Ureter (tissue), 1 donor: Measurements from ENCODE around the gene ENOX1. TPM values are rescaled to one million over a fixed set of nuclear protein-coding genes. Genes with fewer than 3 reads are reported as not detected.

Experiments used
- DNase-seq: peaks from one replicate; pipeline ENCODE4 v3.0.0-alpha.2; 2020; ENCODE audit warnings: low spot score
- total RNA-seq: library from RNA; stranded (reverse); gene quantifications from one replicate; pipeline ENCODE4 v1.2.4, GENCODE V29; 2023
- donor health status: DM: yes; HTN: yes; CAD: no.

The ENOX1 gene
- total RNA-seq, 1 donor from 2014 or later, result 7.1 TPM

DNA sequence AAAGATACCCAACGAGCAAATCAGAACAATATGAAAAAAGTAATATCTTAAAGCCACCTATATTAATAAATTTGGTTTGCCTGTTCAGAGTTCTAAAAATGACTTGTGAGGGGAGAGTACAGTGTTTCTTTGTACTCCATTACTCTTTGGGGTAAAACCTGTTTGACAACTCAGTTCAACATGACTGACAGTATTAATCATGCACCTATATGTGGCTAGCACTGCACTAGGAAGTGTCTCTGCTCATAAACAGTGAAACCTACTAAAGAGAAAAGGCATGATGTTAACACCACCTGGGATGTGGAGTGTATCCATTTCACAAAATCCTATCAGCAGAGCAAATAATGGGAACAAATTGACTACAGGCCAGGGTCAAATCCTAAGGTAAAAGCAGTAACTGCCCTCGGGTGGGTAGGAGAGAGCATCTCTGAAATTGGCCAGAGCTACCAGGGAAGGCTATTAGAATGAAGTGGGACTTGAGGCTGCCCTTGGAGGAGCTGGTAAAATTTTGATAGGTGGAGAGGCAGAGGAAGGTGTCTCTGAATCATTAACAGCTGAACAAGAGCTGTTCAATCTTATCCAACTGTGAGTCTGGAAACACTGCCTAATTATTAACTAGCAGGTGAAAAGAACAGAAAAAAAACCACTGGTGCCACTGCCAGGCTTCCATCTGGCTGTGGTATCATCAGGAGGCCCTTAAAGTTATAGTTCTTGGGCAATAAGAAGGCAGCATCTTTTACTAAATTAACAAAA lies 398.3 kb downstream of the ENOX1 start:
- no peak for DNase-seq

DNA sequence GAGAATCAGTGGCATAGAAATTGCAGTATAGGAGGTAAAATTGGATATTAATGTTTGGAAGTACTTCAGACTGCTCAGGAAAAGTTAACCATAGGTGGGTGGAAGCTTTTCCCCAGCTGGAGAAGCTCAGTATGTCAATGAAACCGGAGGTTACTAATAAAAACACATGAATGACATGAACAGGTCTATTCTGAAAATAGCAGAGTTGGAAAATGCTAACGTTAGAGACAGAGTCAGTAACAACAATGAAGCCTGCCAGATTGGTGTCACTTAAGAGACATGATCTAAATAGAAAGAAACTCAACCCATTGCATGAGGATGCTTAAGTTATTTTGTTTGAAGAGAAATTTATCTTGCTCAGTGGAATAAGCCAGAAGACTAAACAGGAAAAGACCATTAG lies 398.9 kb downstream of the ENOX1 start:
- DNase-seq, result no peak

DNA sequence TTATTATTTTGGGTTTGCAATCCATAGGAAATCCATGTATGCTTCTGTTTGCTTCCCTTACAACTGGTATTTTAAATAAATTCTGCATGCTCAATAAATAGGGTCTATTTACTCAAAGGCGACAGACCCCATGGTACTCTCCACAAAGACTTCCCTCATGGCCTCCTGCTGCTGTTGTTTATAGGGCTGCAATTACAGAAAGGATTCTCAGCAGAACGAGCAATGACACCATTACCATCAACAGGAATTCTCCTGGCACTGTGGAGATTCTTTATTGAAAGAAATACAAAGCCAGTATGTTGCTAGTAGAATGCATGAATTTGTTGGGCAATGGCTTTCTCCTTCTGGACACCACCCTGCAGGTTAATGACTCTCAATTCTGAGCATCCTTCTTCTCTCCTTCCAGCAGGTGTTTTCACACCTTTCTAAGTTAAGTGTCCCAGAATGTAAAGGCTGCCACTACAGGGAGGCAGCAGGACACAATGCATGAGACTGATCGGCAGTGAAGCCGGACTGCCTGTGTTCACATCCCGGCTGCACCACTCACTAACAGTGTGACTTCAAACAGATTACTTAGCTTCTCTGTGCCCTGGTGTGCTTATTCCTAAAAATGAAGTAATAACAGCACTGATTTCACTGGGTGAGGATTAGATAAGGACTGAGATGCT lies 403.1 kb downstream of the ENOX1 start:
- no peak for DNase-seq

DNA sequence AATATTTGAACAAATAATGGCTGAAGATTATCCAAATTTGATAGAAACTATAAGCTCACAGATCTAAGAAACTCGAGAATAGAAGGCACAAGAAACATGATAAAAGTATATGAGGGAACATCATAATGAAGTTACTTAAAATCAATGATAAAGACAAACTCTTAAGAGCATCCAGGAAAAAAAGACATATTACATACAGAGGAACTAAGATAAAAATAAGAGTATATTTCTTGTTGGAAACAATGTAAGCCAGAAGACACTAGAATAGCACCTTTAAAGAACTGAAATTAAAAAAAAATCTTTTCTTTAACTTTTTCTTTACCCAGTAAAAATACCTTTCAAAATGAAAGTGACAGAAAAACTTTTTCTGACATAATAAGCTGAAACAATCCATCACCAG lies 407.0 kb downstream of the ENOX1 start:
- DNase-seq, result no peak

DNA sequence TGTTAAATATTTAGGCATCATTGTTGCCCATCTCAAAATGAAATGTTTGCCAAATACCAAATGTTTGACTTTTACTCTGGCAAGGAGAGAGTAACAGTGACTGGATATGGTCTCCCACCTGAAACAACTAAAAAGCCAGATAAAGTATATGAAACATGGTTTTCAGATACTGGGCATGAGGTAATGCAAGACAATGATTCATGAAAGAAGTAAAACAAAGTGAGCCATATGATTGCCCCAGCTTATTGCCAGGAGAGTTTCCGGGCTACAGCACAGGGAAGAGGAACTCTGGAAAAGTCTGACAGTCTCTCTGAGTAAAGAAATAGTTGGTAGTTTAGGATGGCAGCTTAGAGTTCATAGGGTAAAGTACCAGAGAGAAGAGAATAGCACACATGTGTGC lies 408.8 kb downstream of the ENOX1 start:
- DNase-seq, result no peak

DNA sequence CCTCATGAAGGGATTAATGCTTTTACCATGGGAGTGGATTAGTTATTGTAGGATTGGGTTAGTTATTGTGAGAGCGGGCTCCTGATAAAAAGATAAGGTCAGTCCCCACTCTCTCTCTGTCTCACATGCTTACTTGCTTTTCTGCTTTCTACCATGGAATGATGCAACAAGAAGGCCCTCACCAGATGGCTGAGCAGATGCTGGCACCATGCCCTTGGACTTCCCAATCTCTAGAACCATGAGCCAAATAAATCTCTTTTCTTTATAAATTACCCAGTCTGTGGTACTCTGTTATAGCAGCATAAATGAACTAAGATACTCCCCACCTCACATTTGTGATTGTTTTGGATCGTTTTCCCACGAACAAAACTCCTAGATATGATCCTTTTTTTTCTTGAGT lies 409.6 kb downstream of the ENOX1 start:
- DNase-seq, result no peak

DNA sequence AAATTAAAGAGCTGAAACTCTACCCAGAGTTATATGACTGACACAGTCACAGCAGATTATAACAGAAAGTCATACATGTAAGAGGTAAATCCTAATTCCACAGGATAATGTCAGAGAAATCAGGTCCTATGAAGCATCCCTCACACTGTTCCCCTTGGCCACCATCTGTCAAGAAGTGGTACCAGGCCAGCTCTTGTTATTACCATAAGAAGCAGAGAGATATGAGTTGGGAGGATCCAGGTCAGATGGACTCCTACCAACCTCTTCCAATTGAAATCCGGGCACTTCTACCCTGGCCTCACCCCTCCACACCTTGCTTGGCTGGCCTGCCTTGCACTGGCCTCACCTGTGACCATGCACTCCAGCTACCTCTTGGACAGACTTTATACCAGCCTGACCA lies 410.2 kb downstream of the ENOX1 start:
- DNase-seq, result no peak

DNA sequence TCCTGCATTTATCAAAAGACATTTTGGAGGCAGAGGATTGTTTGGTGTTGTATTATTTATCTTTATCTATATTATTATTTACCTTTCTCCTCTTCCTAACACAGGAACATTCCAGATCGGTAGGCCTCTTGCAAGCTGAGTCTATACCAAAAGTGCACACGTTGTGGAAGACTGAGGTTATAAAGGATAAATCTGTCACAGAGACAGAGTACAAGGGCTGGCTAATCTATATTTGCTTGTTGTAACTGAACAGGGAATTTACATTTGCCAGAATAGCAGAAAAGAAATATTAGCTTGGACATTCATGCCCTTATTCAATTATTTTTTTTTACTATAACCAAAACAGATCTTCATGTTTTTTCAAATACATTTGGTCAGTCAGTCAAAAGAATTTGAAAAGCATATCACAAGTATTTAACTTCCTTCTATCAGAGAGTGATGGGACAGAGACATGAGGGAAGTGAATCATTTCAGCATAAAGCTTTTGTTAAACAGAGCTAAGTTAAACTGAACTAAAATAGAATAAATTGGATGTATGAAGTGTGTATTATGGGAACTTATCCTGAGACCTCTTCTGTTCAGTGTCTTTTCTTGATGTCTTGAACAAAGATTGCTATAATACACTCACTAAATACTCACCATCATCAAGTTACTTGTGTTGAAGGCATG lies 410.8 kb downstream of the ENOX1 start:
- no peak for DNase-seq

DNA sequence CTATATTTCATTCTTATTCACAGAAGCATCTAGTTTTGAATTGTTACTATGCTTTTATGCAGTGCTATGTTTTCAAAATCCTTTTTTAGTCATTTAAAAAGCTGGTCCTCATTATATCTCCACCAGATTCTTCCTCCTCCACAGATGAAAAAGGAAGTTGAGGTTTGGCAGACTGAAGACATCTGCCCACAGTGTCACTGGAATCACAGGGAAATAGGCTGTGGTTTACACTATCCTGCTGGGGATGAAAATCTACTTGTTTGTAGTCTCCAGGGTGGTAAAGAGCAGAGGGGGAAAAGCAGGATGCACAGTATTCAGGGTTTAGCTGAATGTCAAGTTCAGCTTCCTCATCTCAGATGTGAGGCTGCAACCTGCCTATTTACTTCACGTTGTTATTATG lies 412.2 kb downstream of the ENOX1 start:
- DNase-seq, result no peak

DNA sequence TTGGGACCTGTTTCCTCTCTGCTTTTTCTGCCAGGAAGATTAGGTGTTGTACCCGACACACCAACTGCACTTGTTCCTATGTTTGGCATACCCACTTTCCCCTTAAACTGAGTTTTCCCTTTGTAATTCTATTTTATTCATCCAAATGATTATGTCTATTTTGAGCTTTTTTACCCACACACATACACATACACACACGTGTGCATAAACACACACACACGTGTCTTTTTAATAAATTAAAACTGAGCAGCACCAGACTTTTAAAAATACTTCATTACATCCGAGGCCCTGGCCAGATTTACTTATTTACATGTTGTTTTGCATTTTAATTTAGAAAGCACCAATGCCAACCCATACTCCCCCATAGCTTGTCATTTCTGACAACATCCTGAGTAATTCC lies 413.4 kb downstream of the ENOX1 start:
- no peak for DNase-seq

DNA sequence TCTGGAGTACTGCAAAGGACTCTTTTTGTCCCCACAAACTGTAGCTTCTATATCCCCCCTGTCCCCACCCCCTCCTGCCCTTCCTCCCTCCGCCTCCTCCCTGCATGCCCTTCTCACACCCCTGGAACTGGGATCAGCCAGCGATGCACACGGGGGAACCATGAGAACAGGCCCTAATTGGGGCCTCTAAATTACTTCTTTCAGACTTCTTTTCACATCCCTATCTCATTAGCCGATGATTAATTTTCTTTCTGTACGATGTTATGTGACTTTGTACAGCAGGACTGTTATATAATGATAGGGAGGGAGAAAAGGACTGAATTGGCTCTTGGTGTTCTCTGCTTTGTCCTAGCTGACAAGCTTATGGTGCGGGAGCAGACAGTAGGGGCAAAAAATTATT lies 415.9 kb downstream of the ENOX1 start:
- DNase-seq, result no peak

DNA sequence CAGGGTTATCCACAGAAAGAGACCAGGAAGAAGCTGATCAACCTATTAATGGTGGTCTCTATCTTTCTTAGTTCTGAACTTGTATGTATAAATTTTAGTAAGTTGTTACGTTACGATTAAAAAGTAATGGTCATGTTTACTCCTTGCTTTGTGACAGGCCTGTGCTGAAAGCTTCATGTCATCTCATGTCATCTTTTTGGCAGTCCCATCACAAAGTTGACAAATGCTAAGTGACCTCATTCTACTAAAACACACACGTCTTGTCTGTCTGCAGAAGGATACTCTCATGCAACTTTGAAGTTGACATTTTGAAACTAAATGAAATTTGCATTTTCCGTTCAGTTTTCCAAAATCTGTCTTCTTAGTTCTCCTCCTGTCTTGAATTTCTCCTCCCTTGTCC lies 417.5 kb downstream of the ENOX1 start:
- DNase-seq, result no peak

DNA sequence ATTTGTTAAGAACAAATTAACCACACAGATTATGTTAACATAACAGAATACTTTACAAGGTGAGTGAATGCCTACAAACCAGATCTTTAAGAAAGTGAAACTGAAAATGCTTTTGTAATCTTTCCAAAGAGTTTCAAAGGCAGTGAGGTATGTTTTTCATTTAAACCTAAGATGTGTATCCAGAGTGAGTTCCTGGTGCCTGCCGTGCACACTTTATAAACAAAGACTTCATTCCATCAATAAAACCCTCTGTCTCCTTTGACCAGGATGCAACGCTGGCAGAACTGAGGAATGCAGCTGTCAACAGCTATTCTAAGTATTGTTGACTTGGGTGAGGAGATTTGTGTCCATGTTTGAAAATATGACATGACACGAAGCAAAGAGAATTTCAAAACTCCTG lies 418.8 kb downstream of the ENOX1 start:
- no peak for DNase-seq

DNA sequence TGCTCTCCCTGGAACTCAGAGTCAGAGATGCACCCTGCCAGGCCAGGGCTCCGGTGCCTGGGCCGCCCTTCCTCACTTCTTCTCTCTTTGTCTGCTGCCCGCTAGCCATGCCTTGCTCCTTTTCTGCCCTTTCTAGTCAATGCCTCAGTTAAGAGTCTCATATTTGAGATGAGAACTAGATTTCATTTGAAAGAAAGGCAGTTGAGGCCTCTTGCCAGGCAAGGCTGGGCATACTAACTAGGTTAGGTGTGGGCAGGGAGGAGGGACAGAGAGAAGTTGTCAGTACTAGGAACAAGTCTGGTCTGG lies 421.8 kb downstream of the ENOX1 start:
- no peak for DNase-seq

DNA sequence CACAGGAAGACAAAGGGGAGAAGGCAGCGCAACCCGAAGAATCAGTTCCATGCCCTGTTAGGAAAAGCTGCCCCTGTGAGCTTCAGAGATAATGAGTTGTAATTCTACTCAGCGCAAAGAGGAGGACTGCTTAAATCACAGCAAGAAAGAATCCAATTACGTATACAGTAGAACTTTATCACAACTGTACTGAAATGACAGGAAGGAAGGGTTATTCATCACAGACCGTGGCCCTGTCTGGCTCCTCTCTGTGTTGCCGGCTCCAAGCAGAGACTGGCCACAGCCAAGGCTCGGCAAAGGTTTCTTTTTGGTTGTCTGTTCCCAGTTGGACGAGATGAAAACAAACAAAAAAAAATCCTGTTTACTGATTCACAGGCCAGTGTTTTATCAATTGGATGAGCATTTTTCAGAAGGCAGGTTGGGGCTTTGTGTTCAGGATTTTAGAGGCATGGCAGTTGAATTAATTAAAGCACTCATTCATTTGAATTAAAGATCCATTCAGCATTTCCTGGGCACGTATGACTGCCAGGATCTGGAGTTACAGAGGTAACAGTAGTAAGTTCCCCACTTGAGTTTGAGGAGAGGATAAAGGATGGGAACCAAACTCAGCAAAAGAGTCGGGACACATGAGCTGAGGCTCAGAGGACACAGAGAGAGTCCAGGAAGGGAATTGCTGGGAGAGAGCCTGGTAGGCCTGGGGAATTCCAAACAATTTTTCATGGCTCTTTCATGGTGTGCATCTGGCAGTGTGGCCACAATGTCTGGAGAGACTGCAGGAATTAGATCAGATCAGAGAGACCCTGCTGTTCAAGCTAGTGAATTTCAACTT lies 422.3 kb downstream of the ENOX1 start:
- DNase-seq, result no peak

DNA sequence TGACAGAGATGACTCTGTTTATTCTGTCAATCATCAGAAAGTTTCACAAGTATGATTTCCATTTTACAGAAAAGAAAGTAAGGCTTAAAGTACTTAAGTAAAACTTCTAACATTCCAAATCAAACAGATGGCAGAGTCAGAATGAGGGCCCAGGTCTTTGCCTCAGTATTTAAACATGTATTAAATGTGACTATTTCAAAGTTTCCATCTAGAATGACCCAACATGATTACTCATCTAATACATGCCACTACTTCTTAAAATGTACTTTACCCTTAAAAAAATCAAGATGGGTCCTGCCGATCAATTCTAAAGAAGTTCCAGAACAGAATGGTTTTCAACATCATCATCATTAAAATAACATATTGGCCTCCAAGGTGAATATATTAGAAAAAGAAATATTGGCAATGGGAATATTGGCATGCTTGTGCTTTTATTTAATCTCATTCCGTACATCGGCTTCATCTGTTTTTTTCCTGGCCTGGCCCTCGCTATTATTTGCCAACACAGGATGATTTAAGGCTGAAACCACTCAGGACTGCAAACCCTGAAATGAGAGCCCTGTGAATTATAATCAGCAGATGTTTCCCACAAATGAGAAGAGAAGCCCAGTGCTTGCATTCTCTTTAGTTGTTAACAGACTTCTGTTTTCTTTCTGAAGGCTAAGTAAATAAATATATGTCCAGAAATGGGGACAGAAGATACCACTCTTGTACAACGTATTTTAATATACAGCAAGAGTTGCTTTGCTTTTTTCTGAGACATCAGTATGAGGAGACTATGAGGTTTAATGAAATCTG lies 423.4 kb downstream of the ENOX1 start:
- no peak for DNase-seq

DNA sequence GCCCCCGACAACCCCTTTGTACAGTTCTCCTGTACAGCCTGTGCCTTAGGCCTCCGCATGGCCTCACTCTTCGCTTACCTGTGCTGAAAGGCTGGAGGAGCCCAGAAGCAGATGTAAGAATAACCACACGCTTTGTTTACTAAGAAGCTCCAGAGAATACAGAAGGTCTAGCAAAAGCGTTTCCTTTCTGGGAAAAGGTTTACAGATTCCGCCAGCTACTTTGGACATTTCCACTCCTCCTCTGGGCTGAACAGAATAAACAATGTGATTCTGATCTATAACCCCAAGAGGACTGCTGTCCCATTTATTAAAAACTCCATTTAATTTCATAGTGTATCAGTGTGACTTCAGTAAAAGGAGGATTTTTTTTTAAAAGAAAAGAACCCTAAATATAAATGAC lies 424.2 kb downstream of the ENOX1 start:
- DNase-seq, result no peak

DNA sequence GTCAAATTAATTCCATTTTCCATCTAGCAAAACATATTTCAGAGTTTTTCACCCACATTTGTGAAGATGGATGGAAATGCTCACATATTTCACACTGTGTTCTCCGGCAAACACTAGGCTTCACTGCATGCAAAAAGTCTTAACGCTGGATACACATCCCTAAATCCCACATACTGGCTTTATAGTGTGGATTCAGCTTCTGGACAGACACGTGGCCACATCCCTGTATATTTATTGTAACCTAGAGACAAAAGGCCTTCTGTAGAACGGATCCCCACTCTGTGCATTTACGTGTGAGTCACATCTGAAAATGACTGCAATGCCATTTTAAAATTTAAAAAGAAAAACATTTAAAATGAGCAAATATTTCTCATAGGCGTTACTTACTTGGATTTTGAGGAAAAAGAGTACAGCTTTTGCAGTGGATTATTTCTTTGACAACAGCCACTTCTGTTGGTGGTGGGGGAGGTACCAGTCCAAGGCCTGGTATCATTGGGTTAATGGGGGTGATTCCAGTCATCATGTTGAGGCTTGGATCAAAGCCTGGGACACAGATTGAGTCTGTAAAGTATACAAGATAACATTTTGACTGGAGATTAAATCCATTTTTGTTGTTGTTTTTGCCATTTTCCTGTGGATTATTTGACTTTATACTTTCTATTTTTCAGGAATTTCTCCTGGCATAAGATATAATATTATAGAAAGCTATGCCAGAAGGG lies 425.7 kb downstream of the ENOX1 start:
- no peak for DNase-seq

DNA sequence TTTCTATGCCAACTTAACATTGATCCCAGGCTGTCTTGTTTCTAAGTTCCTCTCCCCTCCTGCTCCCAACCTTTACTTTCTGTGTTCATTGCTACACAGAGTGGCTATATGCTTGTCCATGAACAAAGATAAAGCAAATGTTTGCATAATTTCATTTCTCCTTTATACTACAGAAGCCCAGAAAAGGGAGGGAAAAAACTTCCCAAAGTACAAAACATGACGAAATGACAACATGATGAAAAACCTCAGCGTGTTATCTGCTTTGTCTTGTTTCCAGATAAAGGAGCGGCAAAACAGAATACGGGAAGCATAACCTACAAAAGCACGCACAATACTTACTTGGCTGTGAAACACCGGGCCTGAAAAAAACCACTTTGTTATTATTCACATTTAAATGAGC lies 426.6 kb downstream of the ENOX1 start:
- no peak for DNase-seq

DNA sequence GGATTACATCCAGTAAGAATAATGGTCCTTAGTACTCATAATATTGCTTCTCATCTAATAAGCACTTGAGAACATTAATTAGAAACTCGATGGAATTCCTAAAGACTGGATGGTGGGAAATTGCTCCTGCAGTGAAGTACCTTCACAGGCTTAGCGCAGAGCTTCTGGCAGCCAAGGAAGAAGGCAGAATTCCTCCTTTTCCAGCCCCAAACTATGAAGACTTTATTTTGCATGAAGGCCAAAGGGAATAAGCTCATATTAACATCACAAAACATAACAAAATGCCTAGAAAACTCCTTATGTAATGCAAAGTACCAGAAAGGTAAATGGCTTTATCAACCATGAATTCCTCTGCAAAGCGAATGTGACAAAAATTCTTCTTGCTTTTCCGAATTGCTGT lies 427.2 kb downstream of the ENOX1 start:
- no peak for DNase-seq

DNA sequence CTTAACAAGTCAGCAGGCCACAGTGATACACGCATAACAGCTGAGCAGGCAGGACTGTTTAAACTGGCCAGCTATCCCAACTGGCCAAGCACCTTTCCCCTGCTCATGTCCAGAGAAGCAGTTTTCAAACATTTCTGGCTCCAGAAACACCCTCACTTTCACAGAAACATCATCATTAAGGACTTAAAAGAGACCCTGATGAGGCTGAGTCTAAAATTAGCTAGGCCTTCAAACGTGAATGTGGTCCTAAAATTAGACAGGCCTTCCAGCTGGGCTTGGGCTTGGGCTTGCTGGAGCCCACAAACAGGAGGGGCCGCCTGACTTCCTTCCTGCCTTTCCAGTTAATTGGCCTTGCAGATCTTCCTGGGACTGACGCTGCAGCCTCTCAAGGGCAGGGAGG lies 429.2 kb downstream of the ENOX1 start:
- no peak for DNase-seq
